COR-L47 (cell line): ENCODE results near the gene HOXC6.
"Not testable (repeated sequence)": the region's sequence is repeated elsewhere in the genome, so short reads cannot be mapped to it uniquely, and the experiment has no call there.

Experiments used
- DNase-seq: peaks from one replicate; lab custom pipeline; 2025; lab: John Stamatoyannopoulos, UW

The HOXC6 gene

DNA sequence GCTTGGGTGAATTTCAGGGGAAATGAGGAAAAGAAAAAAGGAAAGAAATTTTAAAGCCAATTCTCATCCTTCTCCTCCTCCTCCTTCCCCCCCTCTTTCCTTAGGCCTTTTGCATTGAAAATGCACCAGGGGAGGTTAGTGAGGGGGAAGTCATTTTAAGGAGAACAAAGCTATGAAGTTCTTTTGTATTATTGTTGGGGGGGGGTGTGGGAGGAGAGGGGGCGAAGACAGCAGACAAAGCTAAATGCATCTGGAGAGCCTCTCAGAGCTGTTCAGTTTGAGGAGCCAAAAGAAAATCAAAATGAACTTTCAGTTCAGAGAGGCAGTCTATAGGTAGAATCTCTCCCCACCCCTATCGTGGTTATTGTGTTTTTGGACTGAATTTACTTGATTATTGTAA lies 27.3 kb downstream of the HOXC6 start:
- DNase-seq = no peak

DNA sequence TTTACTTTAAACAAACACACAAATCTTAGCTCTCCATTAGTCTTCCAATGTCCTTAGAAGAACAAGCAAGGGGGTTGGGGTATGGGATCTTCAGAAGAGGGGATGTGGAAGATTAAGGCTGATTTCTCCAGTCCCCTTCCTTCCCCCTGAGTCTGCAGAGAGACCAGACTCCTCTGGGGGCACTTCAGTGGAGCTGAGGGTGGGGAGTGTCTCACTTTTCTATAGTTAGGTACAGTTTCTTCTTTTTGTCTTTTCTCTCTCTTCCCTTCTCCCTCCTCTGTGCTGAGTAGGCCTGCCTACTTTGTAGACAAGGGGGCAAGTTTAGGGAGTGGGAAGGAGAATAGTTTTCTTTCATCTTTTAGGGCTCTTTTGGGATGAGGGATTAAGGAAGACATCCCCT lies 27.9 kb downstream of the HOXC6 start:
- DNase-seq = no peak

DNA sequence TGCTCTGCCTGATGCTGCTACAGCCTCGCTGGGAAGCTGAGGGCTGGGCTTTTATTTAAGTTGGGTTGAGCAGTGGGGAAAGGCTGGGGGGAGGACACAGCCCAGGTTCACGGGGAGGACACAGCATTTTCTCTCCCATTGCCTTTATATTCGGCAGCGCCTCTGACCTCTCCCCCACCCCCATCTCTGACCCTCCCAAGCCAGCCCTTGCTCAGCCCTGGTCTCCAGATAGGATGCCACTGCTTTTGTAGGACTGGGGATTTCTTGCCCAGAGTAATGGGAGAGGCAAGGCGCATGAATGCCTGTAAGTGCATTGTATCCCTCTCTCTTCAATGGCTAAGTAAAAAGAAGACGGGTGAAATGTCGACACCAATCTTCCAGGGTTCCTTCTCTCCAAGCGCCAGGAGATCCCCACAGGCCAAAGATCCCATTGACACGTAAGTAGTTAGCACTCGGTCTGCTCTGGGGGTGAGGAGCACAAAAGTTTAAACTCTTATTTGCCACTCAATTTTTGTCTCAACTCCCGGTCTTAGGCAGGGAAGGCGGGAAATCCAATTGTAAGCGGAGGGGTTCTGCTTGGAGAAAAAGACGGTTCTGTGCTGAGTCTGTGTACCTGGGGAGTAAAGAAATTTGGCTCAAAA lies 30.0 kb downstream of the HOXC6 start:
- no peak for DNase-seq

DNA sequence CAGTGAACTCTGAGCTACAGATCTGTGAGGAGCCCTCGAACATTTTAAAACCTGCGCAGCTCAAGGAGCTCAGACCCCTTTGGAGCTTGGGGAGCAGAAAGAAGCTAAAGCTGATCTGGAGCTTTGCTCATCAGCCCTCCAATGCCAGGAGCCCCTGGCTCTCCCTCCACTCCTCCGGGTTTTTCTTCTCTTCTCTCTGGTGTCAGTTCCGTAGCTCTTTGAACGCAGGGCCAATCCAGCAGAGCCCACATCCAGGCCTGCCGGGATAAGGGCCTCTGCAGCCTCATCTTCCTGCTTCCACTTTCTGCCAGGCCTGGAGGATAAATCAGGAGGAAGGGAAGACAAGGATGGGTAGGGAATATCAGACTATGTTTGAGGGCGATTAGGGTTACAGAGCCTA lies 31.4 kb downstream of the HOXC6 start:
- DNase-seq = no peak

DNA sequence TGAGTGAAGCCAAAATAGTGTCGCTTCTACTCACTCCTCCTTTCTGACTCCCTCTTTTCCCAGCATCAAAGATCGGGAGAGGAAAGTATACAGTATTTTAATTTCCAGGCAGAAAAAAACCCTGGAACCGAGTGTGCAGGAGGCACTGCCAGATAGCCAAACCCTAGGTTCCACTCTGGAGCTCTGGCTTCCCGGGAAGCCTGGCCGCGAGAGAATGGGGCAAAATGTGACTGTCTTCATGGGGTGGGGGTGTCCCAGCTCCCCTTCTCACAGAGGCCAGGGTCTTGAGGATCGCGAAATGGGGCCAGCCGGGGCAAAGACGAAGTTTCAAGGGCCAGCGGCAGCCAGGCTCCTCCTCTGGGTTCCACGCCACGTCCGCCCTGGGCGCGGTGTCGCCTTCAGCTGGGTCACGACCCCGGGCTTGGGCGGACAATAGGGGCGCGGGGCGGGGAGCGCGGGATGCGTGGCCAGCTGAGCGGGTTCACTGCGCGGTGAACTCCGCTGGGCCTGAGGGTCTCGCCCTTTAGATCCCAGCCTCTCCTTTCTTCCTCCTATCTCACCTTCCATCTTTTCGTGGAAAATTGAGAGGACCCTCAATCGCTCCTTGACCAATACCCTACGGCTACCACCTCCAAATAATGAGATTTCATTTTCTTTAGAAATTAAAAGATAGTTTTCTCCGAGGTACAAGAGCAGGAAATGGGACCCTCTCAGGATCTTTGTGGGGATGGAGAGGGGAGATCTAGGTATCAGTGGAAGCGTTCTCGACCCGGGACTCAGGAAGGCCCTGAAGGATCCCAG lies 32.1 kb downstream of the HOXC6 start:
- DNase-seq = no peak

DNA sequence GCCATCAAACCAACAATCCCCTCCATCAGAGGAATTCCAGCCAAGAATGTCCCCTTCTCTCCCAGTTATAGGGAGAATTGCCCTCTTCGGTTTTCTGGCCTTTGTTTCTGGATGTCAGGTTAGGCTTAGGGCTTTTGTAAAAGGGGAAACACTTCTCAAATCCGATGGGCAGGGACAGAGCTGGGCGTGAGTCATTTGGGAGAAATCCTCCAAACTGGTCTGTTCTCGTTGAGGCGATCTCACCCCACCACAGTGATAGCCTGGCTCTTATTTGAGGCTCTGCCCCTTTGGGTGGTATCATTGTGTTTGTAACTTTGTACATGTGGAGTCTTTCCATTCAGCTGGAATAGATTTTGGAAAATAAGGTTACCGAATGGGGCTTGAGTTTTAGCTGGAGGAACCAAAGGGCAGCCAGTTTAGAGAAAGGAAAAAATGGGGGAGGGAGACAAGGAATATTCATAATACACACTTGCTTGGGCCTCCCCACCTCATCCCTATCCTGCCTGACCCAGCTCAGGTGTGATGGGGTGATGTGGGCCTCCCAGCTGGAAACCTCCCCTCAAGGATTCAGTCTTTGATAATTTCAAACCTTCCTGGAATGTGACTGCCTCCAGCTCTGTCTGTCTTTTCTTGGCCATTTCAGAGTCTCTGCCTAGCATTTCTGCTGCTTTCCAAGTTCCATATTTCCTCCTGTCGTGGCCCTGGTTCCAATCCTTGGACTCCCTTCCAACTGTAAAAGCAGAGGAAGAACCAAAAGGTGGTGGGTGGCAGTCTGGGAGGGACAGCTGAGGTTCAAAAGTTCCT lies 32.9 kb downstream of the HOXC6 start:
- DNase-seq = no peak

DNA sequence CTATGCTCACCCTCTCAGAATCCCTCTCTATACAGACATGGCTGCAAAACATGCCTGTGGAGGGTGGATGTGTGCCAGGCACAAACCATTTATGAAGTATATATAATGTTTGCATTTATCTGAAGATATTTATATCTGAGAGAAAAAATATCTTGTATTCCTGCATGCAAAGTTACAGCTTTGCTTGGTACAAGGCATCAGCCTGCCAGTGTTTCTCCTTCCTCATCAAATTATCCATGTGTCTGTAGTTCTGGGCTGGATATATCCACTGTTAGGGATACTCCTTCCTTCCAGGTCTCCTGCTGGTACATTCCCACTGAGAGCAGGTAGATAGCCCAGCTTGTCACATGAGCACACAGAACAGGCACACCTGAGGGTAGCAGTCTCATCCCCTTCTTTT lies 37.4 kb downstream of the HOXC6 start:
- no peak for DNase-seq

DNA sequence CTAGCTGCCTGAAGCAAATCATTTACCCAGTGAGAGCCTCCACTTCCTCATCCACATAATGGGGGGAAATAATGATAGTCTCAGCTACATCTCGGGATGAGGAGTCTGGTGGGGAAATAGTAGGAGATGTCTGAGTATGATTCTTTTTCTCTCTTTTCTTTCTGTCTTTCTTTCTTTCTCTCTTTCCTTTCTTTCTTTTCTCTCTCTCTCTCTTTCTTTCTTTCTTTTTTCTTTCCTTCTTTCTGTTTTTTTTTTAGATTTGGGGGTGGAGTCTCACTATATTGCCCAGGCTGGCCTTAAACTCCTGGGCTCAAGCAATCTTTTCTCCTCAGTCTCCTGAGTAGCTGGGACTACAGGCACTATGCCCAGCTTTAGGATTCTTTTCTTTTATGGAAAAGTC lies 38.2 kb downstream of the HOXC6 start:
- no peak for DNase-seq

DNA sequence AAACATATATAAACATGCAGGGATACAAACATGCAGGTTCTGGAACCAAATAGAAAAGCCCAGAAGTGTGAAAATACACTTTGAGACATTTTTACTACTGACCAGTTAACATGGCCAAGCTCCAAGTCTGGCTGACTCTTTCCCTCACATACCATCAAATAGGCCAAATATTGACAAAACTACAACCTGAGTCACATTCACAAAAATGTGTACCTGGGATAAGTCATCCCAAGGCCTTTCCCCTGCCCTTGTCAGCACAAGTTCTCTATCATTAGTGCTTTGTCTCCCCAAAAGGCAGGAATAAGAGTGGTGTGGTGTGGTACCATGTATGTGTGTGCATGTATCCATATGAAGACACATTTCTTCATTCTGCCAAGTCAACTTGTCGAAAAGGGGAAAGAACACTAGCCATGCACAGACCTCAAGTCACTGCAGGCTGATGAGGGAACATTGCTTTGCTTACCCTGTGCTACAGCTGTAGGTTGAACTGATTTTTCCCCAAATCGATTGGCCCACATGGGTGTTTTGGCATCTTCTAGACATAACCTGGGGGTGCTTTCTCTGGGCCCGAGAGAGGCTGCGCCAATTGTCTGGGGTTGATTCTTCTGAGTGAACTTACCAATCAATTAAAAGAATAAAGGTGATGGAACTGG lies 40.3 kb downstream of the HOXC6 start:
- DNase-seq = no peak

DNA sequence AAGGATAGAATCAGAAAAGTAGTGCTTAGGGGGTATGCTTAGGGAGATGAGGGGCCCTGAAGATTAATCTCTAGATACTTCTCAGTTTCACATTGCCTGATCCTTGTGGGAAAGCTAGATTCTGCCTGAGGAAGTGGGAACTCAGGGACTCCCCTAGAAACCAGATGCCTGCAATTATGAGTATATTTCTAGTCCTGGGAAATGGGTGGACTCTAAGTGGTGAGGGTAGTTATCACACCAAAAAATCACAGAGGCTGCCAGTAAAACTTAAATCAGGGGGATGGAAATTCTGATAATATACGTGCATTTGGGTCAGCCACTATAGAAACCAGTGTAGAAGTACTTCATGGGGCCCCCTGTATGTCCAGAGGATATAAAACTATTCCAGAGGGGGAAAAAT lies 43.7 kb downstream of the HOXC6 start:
- DNase-seq = no peak

DNA sequence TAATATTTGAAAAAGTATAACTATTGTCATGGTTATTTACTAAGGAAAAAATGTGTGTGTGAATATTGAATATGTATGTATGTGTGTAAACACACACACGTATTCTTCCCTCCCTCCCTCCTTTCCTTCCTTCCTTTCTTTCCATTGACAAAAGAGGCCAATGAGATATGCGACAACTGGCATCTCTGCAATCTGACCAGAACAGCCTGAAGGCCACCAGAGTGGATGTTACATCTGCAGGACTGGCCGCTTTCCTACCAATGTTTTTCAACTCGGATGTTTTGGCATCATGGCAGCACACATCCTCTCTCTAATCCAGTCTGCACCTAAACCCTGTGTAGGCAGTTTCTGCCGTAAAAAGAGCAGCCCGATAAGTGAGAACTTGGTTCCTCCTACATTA lies 46.1 kb downstream of the HOXC6 start:
- DNase-seq = no peak

DNA sequence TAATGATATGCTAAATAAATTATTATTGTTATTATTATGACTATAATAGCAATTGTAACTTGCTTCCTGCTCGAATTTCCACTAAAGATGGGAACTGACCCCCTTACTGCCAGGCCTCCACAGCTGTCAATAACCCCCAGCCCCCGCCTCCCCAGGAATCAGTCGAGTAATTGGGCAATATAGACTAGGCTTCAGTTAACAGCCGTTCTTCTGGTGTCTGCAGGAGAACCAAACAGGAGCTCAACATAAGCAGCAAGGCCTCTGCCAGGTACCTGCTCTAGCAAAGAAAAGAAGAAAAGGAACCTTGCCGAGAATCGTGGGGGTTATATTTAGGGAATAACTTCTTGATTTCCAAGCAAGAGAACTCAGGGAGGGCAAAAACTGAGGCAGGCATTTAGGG lies 47.2 kb downstream of the HOXC6 start:
- no peak for DNase-seq

DNA sequence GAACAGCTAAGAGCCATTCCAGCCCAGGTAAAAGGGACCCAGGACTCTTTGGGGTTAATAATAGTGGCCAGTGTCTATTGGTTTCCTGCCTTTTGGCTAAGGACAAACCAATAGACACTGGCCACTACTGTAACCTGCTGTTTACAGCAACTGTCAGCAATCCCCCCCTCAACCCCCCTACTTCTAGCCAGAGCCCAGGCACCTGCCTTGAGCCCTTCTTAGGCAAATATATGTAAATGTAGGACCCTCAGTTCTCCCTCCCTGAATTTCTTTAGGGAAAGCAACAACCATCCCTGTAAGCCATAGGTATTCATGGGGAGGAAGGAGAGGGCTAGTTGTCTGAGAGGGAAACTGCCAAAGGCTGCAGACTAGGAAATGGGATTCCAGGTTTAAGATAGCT lies 47.7 kb downstream of the HOXC6 start:
- DNase-seq = no peak

DNA sequence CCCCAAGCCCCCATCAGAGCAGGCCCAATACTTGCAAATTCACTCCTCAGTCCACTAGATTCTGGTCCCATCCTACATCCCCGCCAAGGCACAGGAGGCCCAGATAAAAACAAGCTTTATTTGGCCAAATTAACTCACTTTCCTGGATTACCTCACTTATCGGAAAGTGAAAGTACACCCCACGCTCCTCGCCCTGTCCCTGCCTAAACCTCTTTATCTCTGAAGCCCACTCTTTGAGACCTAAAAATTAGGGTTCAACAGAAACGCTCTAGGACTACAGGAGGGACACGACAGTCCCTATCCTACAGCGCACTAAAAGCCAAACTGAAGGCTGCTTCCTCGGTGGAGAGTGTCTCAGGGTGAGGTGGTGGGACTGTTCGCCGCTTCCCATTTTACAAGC lies 49.6 kb downstream of the HOXC6 start:
- DNase-seq = not testable (repeated sequence)

DNA sequence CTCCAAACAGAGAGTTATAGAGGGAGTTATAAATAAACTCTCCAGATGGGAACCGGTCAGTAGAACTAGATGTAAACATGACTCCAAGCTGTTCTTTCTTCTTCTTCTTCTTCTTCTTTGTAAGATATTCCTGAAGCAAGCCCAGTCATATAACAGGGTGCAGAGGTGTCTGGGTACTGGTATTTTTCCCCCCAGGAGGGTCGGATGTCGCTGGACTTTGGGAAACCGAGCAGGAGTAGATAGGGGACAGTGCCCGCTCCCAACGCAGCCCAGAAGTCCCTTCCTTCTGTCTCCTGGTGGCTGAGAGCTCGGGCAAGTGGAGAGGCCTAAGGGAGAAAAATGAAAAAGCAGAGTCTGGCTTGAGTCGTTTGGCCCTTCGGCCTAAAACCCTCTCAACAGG lies 50.9 kb downstream of the HOXC6 start:
- not testable (repeated sequence) for DNase-seq
